ENCODE data around the gene CNTN5. TPM values are rescaled to one million over a fixed set of nuclear protein-coding genes. Genes with fewer than 3 reads are reported as not detected.

The CNTN5 gene
- total RNA-seq, 3 donors from 2014 or later: 0.35 TPM; not detected in 2

- ATAC-seq (no peak), DNase-seq (no peak)
- TF ChIP-seq CTCF (IDR thresholded peaks at IDR 0.05): no peak
- intact Hi-C loops (cut with DNase I, micrococcal nuclease): no loop called here
- no peaks in the 10 kb centered on the region for H3K36me3 ChIP-seq (ENCODE audit: low read depth)
- H3K4me1 ChIP-seq (ENCODE audit: low read depth): no peaks in the 10 kb centered on the region
- no peaks in the 10 kb centered on the region for H3K9me3 ChIP-seq
- H3K4me3 ChIP-seq: no peak overlapping the region
These were observed 1332.3 kb downstream of the CNTN5 start for GRCh38 chr11:100353083-100353482.

GRCh38 chr11:100354736-100355135, 1334.0 kb downstream of the CNTN5 start:
- no peak for TF ChIP-seq CTCF (IDR thresholded peaks at IDR 0.05)
- Histone ChIP-seq H3K36me3 (ENCODE audit: low read depth) (no peaks in the 10 kb centered on the region), H3K4me3 (no peak overlapping the region), H3K4me1 (ENCODE audit: low read depth) (no peaks in the 10 kb centered on the region), H3K9me3 (no peaks in the 10 kb centered on the region)
- intact Hi-C loops (cut with DNase I, micrococcal nuclease): no loop called here
- no peak for ATAC-seq
- no peak for DNase-seq

- no peak for DNase-seq
- TF ChIP-seq CTCF (IDR thresholded peaks at IDR 0.05): no peak
- intact Hi-C loops (cut with DNase I, micrococcal nuclease): no loop called here
These were observed 1335.3 kb downstream of the CNTN5 start for GRCh38 chr11:100356035-100356434.

GRCh38 chr11:100359281-100359680, 1338.5 kb downstream of the CNTN5 start:
- H3K4me3 ChIP-seq: no peak overlapping the region
- intact Hi-C loops (cut with DNase I, micrococcal nuclease): no loop called here
- ATAC-seq: no peak
- DNase-seq: no peak
- H3K36me3 ChIP-seq (ENCODE audit: low read depth): no peaks in the 10 kb centered on the region
- H3K4me1 ChIP-seq (ENCODE audit: low read depth): no peaks in the 10 kb centered on the region
- no peak for TF ChIP-seq CTCF (IDR thresholded peaks at IDR 0.05)
- H3K9me3 ChIP-seq: no peaks in the 10 kb centered on the region

More at GRCh38 chr11:100356035-100356434, 1335.3 kb downstream of the CNTN5 start:
- H3K36me3 ChIP-seq (ENCODE audit: low read depth): no peaks in the 10 kb centered on the region
- H3K4me3 ChIP-seq: no peak overlapping the region
- H3K9me3 ChIP-seq: no peaks in the 10 kb centered on the region
- H3K4me1 ChIP-seq (ENCODE audit: low read depth): no peaks in the 10 kb centered on the region
- ATAC-seq: no peak

- no peaks in the 10 kb centered on the region for H3K4me1 ChIP-seq (ENCODE audit: low read depth)
- DNase-seq (no peak), ATAC-seq (no peak)
- H3K9me3 ChIP-seq: peaks cover 14% of the 10 kb centered on the region
- intact Hi-C loops (cut with DNase I, micrococcal nuclease): no loop called here
- no peaks in the 10 kb centered on the region for H3K36me3 ChIP-seq (ENCODE audit: low read depth)
- no peak overlapping the region for H3K4me3 ChIP-seq
- no peak for TF ChIP-seq CTCF (IDR thresholded peaks at IDR 0.05)
These were observed 1347.1 kb downstream of the CNTN5 start for GRCh38 chr11:100367892-100368291.

GRCh38 chr11:100383357-100383865, 1362.7 kb downstream of the CNTN5 start:
- Histone ChIP-seq H3K9me3 (peaks cover 5% of the 10 kb centered on the region), H3K4me1 (ENCODE audit: low read depth) (no peaks in the 10 kb centered on the region), H3K4me3 (no peak overlapping the region), H3K36me3 (ENCODE audit: low read depth) (no peaks in the 10 kb centered on the region)
- intact Hi-C loops (cut with DNase I, micrococcal nuclease): no loop called here
- ATAC-seq (no peak), DNase-seq (no peak)
- no peak for TF ChIP-seq CTCF (IDR thresholded peaks at IDR 0.05)

All from mucosa of descending colon (tissue), 3 donors.